Measurements from ENCODE around the gene GABRG2.
"Not testable (repeated sequence)": the region's sequence is repeated elsewhere in the genome, so short reads cannot be mapped to it uniquely, and the experiment has no call there.

The GABRG2 gene

GRCh38 chr5:162067655-162068411, at the start of gene GABRG2:
Gene GABRG2, plus strand, starts transcription at chr5:162067773. Its CDS starts 227 bp downstream, at chr5:162068000.
- no peak for DNase-seq (ENCODE audit: low read depth)
- no peak for TF ChIP-seq CTCF (IDR thresholded peaks at IDR 0.05; ENCODE audit: low read depth, low read length, missing control alignments)
- no peak within 1 kb of the TSS for H3K4me3 ChIP-seq (ENCODE audit: low read depth, low read length)

GRCh38 chr5:162025312-162025711, 42.3 kb upstream of the GABRG2 start:
- DNase-seq (ENCODE audit: low read depth) = no peak
- no peak for TF ChIP-seq CTCF (IDR thresholded peaks at IDR 0.05; ENCODE audit: low read depth, low read length, missing control alignments)
- H3K4me3 ChIP-seq (ENCODE audit: low read depth, low read length) = no peak overlapping the region

GRCh38 chr5:162026803-162027202, 40.8 kb upstream of the GABRG2 start:
- no peak for DNase-seq (ENCODE audit: low read depth)
- no peak overlapping the region for H3K4me3 ChIP-seq (ENCODE audit: low read depth, low read length)
- TF ChIP-seq CTCF (IDR thresholded peaks at IDR 0.05; ENCODE audit: low read depth, low read length, missing control alignments) = no peak

GRCh38 chr5:162037431-162037830, 30.1 kb upstream of the GABRG2 start:
- DNase-seq (ENCODE audit: low read depth) = no peak
- TF ChIP-seq CTCF (IDR thresholded peaks at IDR 0.05; ENCODE audit: low read depth, low read length, missing control alignments) = no peak

GRCh38 chr5:162047279-162047678, 20.3 kb upstream of the GABRG2 start:
- H3K4me3 ChIP-seq (ENCODE audit: low read depth, low read length) = no peak overlapping the region
- no peak for TF ChIP-seq CTCF (IDR thresholded peaks at IDR 0.05; ENCODE audit: low read depth, low read length, missing control alignments)

More at GRCh38 chr5:162037431-162037830, 30.1 kb upstream of the GABRG2 start:
- H3K4me3 ChIP-seq (ENCODE audit: low read depth, low read length) = no peak overlapping the region

GRCh38 chr5:162052676-162053075, 14.9 kb upstream of the GABRG2 start:
- H3K4me3 ChIP-seq (ENCODE audit: low read depth, low read length) = no peak overlapping the region
- no peak for DNase-seq (ENCODE audit: low read depth)
- no peak for TF ChIP-seq CTCF (IDR thresholded peaks at IDR 0.05; ENCODE audit: low read depth, low read length, missing control alignments)

More at GRCh38 chr5:162047279-162047678, 20.3 kb upstream of the GABRG2 start:
- no peak for DNase-seq (ENCODE audit: low read depth)

GRCh38 chr5:162055095-162055494, 12.5 kb upstream of the GABRG2 start:
- H3K4me3 ChIP-seq (ENCODE audit: low read depth, low read length); DNase-seq (ENCODE audit: low read depth): not testable (repeated sequence)

Measured in GM12864 (cell line).